WTC11 (cell line): ENCODE measurements around the gene CYP19A1.

Experiments used
- AFF4 ChIP-seq: sonication (generic); formaldehyde crosslinking; IDR thresholded peaks from 2 replicates; pipeline ENCODE4 v1.8.1; 2023; ENCODE audit warnings: mild to moderate bottlenecking, missing genetic modification reagents, borderline replicate concordance
- ATF3 ChIP-seq: sonication (generic); formaldehyde crosslinking; conservative IDR thresholded peaks from 2 replicates; pipeline ENCODE4 v1.8.1; 2022; ENCODE audit warnings: mild to moderate bottlenecking, missing genetic modification reagents
- CTCF ChIP-seq: fragments of 200-600 bp; IDR thresholded peaks from 2 replicates; pipeline ENCODE4 v1.8.0; 2022; ENCODE audit warnings: antibody characterized with exemption
- FOXP4 ChIP-seq: sonication (generic); formaldehyde crosslinking; IDR thresholded peaks from 2 replicates; pipeline ENCODE4 v1.8.0; 2022; ENCODE audit warnings: mild to moderate bottlenecking, missing genetic modification reagents
- JUN ChIP-seq: sonication (generic); formaldehyde crosslinking; IDR thresholded peaks from 2 replicates; pipeline ENCODE4 v1.8.0; 2023; ENCODE audit warnings: mild to moderate bottlenecking, missing genetic modification reagents
- MAX ChIP-seq: sonication (generic); formaldehyde crosslinking; IDR thresholded peaks from 2 replicates; pipeline ENCODE4 v1.8.0; 2022; ENCODE audit warnings: mild to moderate bottlenecking, missing genetic modification reagents
- RELA ChIP-seq: sonication (generic); formaldehyde crosslinking; IDR thresholded peaks from 2 replicates; pipeline ENCODE4 v1.8.1; 2022; ENCODE audit warnings: missing genetic modification reagents, mild to moderate bottlenecking, borderline replicate concordance
- SMAD3 ChIP-seq: sonication (generic); formaldehyde crosslinking; IDR thresholded peaks from 2 replicates; pipeline ENCODE4 v1.8.0; 2022; ENCODE audit warnings: missing genetic modification reagents, mild to moderate bottlenecking, borderline replicate concordance
- TCF7 ChIP-seq: sonication (generic); formaldehyde crosslinking; IDR thresholded peaks from 2 replicates; pipeline ENCODE4 v1.8.0; 2022; ENCODE audit warnings: mild to moderate bottlenecking, low read depth, missing genetic modification reagents, moderate library complexity

- TF ChIP-seq CTCF (no peak), JUN (CRISPR knock-in tag) (no peak), ATF3 (no peak), FOXP4 (CRISPR knock-in tag) (no peak), SMAD3 (no peak), AFF4 (no peak), TCF7 (CRISPR knock-in tag) (no peak), RELA (no peak), MAX (CRISPR knock-in tag) (no peak)
These were observed 49.3 kb upstream of the CYP19A1 start for GRCh38 chr15:51387699-51388041.
